GM21619 (cell line): ENCODE results near the gene SOX6.

Experiments
- ATAC-seq: cut with Tn5 transposase; IDR thresholded peaks from one replicate; pipeline ENCODE4 v1.9.1; 2021; ENCODE audit not compliant: unreplicated experiment

Gene SOX6

DNA sequence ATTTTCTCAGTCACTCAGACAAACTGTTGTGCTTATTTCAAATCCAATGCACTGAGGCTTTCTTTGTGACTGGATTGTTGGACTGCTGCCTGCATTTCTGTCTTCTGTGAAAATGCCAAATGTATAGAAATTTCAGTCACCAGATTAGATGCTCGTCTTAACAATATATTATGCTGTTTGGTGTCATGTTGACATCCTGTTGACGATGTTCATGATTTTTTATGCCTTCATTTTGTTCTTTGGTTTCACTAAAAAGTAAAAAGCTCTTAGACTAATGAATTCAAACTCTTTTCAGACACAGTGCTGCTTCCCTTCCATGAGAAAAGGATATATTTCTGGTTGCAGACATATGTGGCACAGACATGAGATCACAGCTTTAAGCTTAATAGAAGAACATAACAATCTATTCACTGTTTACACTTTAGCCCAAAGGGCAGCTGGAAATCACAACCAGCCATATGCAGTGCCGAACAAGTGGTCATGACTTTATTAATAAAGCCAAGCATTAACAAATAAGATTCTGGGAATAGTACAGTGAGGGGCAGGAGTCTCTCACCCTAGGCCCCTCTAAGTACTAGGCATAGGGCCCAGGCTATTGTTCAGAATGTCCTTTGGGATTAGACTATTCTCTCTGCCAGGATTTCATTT is 9.4 kb upstream of the SOX6 start:
- ATAC-seq: no peak

DNA sequence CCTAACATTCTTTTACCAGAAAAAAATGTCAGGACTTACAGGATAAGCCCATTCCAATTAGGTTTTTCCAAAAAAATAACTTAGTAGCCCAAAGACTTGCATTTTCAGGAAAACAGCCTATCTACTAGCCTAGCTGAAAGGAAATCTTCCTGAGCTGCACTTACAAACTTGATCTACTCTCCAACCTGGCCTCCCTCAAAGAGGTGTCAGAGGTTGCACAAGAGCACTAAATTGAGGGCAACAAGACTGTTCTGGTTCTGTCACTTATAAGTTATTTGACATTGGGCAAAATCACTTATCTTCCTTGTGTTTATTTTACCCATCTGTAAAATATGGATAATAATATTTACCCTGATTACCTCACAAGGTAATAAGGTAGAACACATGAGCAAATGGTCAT is 7.9 kb upstream of the SOX6 start:
- ATAC-seq: no peak

DNA sequence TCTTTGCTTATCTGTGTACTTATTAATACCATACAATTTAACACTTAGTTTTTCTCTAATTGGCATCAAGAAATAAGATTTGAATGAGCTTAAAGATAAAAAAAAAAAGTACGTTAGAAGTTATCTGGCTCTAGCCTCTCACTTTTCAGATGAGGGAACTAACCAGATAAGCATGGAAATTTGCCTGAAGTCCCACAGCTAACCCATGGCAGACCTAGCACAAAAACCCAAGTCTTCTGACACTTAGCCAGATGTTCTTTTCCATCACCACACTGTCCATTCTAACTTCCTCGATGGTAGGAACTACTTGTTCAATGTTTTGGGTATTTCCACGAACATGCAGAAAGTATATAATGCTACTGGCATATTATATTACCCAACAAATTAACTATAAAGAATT is 7.4 kb upstream of the SOX6 start:
- no peak for ATAC-seq

DNA sequence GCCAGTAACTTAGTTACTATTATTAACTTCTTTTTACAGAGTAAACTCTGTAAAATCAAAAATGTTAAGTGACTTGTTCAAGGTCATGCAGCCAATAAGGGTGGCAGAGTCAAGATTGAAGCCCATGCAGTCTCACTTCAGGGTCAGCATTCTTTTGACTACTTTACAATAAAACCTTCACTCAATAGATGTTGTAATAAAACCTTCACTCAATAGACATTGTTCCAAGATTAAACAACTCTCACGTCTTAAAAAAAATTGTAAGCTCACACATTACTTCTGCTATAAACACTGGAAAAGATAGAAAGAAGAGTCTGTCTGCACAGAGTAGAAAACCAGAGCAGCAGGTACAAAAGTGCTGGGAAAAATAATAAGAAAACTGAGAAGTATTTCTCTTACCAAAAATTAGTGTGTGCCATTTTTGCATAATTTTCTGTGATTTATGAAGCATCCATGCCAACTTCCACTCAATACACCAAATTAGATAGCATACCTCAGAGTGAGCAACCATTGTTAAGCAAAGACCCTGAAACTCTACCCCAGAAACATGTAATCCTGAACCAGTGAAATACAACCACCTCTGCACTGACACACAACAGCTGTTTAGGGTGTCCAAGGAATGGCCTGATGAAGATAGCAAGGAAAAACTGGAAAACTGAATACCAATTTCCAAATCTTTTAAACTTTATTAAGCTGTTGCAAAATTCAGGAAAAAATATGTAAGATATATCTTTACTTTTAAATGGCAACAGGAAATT is 4.9 kb upstream of the SOX6 start:
- no peak for ATAC-seq

DNA sequence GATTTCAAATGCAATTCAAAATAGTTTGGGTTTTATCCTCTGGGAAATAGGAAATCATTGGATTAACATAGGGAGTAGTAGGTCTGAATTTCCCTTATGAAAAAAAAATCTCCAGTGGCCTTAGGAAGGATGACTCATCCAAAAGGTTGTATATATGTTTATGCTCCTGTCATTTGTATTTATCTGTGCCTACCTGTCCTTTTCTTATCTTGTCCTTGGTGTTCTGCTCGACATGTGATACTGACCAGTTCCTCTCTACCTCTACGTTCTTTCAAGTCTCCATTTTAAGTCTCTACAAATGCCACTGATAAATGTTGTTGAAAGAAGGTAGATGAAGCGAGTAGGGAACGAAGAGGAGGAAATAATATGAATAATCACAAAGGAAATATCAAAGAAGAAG is 3.0 kb upstream of the SOX6 start:
- no peak for ATAC-seq

DNA sequence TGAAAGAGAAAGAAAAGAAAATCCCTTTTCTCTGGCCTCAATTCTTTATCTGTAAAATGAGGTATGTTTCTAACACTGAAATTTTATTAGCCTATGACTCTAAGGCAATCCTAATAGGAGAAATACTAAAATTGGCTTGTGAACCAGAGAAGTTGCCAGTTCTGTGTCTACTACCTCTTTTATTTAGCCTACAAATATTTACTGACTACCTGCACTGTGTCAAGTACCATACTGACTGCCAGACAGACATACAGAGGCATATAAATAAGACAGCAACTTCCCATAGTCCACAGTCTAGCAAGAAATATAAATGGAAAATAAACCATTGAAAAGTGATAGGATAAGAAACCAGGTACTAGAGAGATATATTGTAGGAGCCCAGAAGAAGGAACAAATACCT is 2.4 kb upstream of the SOX6 start:
- no peak for ATAC-seq

DNA sequence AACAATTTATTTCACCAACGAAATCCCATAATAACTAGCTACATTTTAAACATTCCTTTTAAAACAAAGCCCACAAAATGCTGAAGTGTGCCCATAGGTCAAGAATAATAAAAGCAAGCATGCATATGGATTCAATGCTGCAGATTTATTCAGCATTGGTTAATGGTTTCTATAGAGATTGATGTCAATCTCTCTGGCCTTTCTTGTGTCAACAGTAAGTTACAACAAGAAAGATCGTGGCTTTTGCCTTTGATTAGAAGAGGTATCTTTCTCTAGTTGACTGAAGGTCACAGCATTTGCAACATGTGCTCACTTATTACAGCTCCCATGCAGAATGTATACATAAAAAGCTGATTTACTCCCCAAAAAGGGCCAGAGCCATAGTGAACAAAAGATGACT is 1.4 kb upstream of the SOX6 start:
- ATAC-seq: no peak

DNA sequence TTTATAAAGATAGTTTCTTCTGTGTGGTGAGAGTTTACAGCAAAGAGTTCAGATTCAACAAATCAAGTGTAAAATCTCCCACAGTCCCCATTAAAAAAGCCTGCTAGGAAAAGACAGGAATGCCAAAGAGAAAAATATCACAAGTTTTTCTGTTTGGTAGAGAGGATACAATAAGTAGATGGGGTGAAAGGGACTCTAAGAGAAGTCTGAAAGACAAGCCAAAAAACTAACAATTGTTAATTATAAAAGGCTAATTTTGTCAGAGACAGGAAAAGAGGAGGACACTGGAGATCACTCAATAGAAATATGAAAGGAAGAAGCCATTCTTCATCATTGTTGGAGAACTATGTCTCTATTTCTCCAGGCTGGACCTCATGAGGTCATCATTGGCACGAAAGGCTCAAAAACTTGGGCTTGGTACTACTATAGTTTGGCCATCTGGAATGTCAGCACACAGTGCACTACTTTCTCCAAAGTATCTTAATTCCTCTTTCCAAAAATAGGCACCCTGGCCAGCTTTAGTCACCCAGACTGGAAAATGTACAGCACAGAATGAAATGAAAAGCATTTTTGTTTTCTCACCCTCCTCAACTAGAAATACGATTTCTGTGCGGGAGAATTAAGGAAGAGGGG is 531 bp upstream of the SOX6 start:
- ATAC-seq: no peak

DNA sequence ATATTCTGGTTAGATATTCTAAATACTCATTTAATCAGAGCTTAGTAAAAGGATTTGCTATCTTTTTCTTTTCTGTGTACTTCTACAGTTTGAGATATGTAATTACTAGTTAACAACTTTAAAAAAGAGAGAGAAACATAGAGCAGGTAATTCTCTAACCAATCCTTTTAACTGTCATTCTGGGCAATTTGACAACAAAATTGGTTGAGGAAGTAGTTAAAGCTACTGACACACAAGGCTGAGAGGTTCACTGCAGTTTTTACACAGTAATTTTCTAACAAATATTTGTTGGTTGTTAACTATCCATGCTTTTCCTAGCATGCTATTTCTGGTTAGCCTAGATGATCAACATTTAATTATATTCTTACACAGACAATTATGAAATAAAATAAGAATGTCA is 3.6 kb downstream of the SOX6 start:
- ATAC-seq: no peak

DNA sequence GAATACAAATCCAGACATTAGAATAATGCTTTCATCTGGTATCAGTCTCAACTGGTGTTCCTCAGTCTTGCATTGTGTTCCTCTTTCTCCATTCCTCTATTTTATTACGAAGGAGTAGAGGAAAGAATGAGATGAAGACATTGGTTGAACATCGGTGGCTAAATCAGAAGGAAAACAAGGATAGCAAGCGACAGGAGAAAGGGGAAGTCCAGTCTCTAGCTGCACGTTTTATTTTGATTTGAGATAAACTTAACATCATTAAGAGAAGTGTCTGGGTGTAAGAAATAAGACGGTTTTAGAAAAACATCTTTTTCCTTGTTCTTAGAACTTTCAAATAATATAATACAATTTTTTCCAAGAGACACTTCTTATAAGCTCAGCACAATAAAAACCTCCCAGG is 6.2 kb downstream of the SOX6 start:
- ATAC-seq: no peak

DNA sequence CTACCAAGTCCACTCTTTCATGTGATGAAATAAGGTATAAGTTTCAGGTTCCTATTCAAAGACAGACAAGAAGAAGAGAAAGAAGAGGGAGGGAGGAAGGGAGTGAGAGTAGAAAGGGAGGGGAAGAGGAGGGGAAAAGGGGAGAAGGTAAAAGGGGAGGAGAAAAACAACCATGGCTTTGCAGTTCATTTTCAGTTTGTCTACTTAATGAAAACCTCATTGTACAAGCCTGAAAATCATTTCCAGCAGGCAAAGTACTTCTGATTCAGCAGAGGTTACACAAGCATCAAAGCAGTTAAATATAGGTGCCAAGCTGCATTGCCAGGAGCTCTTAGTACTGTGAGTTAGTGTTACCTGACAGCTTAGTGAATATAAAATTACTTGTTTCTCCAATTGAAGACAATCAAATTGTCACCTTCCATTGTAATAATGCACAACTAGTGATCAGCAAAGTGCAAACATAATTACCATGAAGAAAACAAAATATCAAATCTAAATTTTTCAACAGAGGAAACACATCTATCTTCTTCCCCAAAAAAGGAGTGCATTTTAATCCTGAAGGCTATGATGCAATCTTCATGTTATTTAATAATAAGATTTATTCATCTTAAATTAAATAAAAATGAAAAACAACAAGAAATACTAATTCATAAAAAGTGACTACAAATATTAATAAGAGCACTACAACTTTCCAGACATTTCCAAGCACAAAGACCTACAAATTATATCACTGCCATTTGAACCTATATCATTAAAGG is 8.2 kb downstream of the SOX6 start:
- no peak for ATAC-seq

DNA sequence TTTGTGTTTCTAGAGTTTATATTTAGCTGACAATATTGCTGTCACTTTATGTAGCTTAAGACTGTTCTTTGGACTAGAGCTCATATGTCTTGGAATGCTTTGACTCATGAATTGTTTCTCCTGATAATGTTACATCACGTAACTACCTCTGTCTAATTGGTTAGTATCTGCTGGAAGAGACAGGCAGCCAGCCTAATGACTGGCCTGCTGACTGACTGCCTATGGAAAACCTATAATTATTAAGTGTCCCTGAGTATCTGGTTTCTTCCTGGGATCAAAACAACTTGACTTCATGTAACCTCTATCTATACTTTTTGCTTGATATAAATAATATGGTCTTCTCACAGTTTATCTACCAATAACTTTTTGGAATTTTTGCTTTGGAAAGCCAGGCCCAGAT is 9.4 kb downstream of the SOX6 start:
- ATAC-seq: no peak

DNA sequence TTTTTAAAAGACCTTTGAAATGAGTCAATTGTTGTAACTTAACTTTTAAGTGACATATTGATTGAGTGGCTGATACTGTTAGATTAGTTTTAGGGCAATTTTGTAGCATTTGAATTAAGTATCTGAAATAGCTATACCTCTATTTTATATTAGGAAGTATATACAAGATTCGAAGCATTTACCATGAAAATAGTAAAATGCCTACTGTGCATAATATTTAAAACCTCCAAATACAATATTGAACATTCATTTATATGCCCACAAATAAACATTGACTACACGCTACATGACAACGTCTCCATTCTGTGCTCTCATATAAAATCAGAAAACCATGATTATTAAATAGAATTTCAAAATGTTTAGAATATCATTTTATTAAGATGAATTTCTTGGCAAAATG is 14.5 kb downstream of the SOX6 start:
- ATAC-seq: no peak

DNA sequence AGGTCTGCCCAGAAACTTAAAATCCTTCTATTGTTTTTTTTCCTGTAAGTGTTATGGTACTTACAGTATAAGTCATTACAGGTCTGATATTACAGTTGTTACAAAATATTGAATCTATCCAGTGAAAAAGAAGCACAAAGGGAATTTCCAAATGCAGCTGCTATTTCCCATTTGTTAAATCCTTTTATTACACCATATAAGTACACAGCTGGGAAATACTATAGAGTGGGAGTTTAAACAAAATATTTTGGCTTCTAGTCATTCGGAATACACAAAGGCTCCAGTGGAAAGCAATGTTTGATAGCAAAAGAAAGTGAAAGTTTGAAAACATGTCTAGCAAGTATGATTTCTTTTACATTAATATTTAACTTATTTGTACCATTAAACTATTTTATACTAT is 18.0 kb downstream of the SOX6 start:
- ATAC-seq: no peak

DNA sequence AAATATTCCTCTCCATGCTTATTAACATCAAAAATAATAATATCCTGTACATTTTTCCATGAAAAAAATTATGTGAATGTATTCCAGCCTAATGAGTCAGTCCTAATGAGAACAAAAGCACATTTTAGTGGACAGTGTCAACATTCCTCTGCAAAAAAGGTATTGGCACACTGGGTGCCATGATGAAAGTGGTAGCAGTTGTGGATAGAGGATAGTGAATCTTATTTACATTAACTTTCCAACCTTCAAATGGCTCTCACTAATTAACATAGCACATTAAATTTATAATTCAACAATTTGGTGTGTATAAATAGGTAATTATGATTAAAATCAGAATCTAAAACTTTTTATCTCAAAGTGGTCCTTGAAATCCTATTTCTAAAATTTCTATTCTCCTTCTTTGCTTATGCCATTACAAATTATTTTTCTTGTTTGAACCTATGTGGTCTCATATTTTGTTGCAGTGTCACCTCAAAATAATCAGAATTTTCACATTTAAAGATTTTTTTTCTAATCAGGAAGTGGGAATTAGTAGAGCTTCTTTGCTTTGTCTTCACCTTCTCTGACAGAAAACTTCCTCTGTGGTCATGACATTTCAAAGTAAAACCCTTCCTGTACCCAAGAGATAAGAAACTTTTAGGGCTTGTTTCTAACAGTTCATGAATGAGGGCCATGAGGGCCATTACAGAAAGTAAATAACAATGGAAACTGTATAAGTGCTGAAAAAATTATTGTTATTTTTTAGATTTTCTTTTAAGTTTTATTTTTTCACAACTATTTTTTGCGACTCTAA is 18.7 kb downstream of the SOX6 start:
- ATAC-seq: no peak

DNA sequence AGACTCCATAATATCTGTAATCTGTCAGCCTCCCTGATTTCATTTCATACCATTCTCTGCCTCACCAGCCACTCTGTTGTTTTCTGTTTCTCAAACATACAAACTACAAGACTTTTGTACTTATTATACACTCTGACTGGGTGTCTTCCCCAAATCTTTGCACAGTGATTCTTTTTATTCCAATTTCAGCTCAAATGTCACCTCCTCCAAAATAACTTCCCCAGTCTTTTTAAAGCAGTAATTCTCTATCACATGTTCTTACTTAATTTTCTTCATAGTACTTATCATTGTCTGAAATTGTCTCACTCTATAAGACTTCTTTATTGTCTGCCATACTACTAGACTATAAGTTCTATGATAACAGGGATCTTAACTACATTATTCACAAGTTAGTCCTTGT is 19.6 kb downstream of the SOX6 start:
- ATAC-seq: no peak

DNA sequence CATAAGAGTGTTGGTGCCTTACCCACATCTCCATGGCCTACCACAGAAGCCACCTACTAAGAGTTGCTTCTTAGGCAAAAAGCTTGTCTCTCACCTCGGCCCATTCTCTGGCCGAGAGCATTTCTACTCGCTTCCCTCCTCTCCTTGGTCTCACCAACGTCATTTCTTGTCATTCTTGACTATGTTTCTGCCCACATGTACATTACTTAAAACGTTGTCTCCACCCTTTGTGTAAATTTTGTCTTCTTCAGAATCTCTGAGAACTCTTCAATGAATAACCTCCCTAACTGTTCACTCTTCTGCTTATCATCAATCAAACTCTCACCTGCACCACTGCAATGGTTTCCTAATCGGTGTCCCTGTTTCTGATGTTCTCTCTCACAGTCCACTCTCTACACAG is 20.1 kb downstream of the SOX6 start:
- no peak for ATAC-seq

DNA sequence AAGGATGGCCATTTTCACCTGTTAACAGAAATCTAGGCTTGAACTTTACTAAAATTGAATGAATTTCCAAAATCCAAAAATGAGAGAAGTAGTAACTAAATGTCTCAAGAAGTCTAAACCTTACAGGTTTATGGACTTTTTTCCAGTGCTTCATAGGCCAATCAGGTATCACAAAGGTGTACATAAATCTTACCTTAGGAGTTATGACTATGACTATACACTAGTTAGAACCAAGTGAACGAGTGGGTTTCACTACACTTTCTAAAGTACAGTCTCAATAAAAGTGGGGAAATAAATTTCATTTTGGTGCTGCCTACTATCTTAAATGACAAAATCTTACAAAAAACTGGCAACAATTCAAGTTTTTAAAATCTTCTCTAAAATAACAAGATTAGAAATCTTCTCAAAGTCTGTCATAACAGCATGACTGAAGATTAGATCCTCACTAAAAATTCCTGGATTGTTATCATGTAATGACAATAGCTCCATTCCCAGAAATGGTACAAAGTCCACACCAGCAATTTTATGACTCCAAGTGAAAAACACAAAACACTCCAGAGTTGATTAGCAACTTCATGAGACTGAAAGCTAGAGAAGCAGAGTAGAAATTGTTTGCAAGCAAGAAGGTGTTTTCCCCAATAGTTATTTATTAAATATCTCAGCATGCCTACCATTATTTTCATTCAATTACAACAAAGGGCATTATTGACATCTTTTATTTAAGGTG is 20.9 kb downstream of the SOX6 start:
- no peak for ATAC-seq

DNA sequence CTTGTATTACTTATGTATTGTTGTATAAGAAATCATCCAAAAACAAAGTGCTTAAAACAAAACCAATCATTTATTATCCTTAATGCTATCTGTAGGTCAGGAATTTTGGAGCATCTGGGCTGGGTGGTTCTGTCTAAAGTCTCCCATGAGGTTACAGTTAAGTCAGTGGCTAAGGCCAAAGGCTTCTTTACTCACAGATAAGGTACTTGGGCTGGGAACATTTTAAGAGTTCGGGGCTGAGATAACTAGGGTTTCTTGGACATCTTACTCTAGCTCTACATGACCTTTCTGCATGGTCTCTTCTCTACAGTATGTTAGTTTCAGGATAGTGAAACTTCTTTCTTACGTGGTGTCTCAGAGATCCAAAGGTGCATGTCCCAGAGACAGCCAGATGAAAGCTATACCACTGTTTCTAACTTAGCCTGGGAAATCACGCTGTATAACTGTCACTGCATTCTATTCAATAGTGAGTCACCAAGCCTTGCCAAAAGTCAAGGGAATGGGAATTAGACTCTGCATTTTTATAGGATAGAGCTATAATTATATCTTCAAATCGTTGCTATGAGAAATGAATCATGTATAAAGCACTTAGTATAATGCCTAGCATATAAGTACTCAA is 29.6 kb downstream of the SOX6 start:
- no peak for ATAC-seq

DNA sequence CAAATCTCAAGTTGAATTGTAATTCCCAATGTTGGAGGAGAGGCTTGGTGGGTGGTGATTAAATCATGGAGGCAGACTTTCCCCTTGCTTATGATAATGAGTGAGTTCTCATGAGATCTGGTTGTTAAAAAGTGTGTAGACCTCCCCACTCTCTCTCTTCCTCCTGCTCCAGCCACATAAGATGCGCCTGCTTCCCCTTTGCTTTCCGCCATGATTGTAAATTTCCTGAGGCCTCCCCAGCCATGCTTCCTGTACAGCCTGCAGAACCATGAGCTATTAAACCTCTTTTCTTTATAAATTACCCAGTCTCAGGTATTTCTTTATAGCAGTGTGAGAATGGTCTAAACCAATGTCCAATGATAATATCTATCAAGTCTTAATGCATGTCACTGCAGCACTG is 34.2 kb downstream of the SOX6 start:
- ATAC-seq: no peak
